GM18861 (cell line): ENCODE data around the gene CCT7.

Experiments
- ATAC-seq: cut with Tn5 transposase; IDR thresholded peaks from one replicate; pipeline ENCODE4 v1.9.1; 2021; ENCODE audit not compliant: unreplicated experiment

Gene CCT7

GRCh38 chr2:73292316-73292905 is 58.3 kb downstream of the CCT7 start:
- no peak for ATAC-seq

GRCh38 chr2:73292906-73293533 is 58.9 kb downstream of the CCT7 start:
- no peak for ATAC-seq

DNA sequence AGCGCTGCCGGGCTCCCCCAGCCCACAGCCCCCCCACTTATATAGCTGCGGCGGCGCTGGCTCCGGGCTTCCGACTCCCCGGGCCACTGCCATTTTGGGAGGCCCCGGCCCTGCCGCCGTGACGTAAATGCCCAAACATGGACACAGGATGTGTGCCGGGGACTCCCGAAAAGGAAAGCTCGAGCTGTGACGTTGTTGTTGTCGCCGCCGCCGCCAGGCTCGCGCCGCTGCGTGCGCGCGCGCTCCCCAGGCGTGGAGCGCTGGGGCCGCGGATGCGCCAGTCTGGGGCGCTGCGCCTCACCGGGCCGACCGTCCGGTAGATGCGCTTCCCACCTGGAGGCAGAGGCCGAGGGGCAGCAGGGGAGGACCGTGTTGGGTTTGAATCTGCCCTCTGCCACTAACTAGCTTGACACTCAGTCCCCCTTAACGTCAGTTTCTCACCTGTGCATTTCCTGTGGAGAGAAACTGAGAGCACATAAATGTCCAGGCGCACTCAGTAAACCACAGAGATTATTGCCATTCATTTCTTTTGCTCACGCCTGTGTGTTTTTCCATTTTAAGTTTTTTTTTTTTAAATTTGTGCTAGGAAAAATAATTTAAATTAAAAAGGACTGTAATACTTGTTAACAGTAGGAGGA is 59.5 kb downstream of the CCT7 start, which contains the start of gene EGR4:
TSS of gene EGR4 (minus strand) at position 15 of the 638 bp plus-strand sequence. CDS start 231 bp downstream, outside the sequence.
- peak; percentile 86 for ATAC-seq

DNA sequence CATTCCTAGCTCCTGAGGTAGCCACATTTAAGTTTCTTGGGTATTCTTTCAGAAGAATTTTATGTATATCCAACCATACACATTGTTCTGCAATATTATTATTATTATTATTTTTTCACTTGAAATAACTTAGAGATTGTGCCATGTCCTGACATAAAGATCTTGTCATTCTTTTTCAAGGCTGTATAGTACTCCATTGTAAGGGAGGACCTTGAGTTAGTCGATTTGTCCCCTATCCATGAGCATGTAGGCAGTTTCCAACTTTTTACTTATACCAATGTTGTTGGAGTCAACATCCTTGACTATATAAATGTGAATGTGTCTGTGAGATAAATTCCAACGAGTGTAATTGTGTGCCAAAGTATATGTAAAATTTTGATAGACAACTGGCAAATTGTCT is 60.1 kb downstream of the CCT7 start:
- ATAC-seq, result no peak

DNA sequence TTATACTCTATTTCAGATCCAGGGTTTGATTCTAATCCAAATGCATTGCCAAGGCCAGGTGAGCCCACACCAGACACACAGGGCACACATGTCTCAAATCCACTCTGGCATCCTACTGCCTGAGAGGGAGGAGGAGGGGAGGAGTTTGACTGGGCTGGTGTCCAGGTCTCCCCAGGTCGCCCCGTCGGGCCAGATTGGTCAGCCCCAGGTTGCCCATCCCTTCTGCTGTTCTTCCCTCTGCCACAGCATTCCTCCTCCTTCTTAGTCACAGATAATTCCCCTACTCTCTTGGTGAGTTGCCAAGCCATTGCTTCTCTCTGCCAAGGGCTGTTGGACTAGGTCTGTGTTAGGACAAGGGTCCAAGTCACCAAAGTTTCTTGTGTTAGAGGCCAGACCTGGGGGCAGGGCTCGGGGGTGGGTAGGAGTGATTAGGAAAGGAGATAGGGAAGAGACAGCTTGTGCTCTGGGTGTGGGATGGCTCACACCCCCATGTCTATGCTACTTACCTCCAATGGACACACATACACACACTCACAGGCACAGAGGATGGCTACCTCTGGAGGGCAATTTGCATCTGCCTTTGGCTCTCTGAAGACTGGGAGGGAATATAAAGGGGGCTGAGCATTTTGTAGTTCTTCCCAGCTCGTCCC is 61.8 kb downstream of the CCT7 start:
- no peak for ATAC-seq

DNA sequence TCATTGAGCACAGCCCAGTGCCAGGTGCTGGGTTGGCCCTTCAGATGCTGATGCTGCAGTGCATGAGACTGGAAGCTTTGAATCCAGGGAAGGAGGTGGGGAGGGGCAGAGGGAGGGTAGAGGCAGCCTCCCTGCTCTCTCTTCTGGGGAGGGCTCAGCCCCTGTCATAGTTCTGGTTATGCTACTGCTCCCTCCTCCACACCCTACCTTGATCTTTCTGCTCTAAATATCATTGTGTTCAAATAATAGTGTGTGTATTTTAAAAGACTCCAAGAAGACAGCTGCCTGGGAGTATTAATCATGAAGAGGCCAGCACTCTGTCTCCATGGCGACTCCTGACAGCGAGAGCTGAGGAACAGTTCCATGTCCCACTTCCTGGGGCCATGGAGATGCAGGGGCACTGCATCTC is 63.0 kb downstream of the CCT7 start:
- ATAC-seq, result no peak

DNA sequence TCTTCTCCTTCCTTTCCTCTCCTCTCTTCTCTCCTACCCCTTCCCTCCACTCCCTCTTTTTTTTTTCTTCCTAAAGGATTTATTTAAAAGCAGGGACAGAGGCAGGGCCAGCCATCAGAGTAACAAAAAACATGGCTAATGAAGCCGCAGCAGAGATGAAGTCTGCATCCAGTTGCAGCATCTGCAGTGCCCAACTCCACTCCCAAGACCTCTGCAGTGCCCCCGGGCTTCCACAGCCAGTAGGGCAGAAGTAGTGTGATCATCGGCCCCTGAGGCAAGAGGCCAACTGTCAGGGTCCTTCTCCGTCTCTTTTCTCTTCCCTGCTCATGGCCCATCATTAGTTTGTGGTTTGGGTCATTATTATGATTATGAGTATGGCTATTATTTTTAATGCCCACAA is 63.5 kb downstream of the CCT7 start:
- ATAC-seq, result no peak

- no peak for ATAC-seq
These were observed 66.8 kb downstream of the CCT7 start for GRCh38 chr2:73300926-73301325.

GRCh38 chr2:73301636-73302035 is 67.5 kb downstream of the CCT7 start:
- ATAC-seq, result no peak
